Stimulated activated naive CD4-positive, alpha-beta T cell (primary cell): ENCODE results near the gene ANKS1A.
"Not testable (repeated sequence)": the region's sequence is repeated elsewhere in the genome, so short reads cannot be mapped to it uniquely, and the experiment has no call there.

ENCODE experiments used
- DNase-seq, 6 experiments: peaks; one replicate each; lab custom pipeline; 2025; lab: John Stamatoyannopoulos, UW

ANKS1A gene

DNA sequence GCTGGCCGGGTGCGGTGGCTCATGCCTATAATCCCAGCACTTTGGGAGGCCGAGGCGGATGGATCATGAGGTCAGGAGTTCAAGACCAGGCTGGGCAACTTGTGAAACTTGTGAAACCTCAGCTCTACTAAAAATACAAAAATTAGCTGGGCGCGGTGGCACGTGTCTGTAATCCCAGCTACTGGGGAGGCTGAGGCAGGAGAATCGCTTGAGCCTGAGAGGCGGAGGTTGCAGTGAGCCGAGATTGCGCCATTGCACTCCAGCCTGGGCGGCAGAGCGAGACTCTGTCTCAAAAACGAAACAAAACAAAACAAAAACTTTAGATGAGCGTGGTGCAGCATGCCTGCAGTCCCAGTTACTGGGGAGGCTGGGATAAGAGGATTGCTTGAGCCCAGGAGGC is 3.2 kb upstream of the ANKS1A start:
- not testable (repeated sequence) for DNase-seq

DNA sequence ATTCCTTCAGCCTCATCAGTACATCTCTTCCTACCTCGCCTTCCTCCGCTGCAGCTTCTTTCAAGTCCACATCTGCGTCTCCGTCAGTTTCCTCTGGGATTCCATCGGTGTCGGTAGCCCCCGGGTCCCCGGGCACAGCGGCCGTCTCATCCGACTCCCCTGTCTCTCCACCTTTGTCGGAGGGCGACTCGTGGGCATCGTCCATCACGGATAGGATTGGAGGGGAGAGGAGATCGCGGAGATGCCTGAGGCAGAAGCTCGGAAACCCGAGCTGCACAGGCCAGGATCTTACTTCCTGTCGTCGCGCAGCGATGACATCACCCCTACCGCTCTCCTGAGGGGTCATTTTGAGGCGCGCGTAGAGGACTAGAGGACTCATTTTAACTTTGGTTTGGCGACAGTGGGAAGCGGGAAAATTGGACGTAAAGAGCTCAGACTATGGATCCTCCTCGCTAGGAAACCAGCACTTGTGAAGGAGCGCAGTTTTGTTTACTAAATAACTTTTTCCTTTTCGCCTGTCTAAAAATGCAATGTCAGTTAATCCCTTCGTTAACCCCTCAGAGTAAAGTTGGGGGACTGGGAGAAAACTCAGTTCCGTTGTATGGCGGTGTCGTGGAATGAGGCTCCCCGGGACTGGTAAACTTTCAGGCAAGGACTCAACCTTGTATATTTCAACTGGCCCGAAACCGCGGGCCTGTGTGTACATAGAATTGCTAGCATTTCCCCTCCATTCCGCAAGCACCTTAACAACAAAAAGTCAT is 1.1 kb upstream of the ANKS1A start, which contains the start of gene TAF11:
TAF11 (minus strand) TSS at position 290 of the 761 bp plus-strand sequence; CDS start at position 205, 85 bp downstream.
- peak; percentile 78 to 90 (median 84) for DNase-seq

DNA sequence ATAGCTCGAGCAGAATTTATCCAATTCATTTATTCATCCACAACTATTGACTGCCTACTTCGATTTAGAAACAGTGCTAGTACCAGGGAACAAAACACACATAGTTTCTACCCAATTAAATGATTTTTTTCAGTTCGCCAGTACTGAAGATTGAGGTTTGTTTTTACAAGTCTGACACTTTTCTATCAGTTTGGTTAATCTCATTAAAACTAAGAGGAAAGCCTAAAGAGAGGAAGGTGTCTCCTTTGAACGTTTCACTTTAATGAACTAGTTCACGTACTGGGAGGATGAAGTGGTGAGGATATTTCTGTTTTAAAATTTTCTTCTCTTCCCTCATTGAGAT is 570 bp upstream of the ANKS1A start:
- DNase-seq: peak in 2 of 6 experiments; percentile 53 to 62

DNA sequence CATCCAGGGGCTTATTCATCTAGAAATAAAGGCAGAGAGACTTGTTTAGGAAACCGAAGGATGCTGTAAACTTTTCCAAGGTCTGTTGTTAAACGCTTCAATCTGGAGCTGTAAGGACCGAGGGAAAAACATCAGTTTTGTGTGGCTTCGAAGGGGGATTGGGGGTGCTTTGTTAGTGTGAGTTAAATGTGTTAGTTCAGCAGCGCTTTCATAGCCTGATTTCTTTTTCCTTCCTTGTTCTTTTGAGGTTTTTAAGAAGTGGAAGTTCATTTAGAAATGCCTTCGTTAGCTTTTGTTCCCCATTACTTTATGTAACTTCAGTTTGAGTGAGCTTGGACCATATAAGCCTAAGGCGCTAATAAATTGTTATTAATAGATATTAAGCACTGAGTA is 1.5 kb downstream of the ANKS1A start:
- DNase-seq: no peak

DNA sequence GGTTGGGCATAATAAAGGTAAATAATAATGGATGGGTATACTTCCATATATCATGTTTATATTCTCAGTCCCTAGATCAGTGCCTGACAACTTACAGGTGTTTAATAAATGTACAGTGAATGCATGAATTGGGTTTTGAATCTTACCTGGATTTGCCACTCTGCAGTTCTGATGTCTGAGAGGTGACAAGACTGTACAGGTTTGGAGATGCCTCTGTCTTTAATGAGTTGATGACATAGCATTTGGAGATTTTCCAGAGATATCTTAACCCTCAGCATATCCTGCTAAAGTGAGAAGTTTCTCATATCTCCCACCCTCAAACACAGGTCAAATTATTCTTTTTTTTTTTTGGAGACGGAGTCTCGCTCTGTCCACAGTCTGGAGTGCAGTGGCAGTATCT is 2.2 kb downstream of the ANKS1A start:
- no peak for DNase-seq

DNA sequence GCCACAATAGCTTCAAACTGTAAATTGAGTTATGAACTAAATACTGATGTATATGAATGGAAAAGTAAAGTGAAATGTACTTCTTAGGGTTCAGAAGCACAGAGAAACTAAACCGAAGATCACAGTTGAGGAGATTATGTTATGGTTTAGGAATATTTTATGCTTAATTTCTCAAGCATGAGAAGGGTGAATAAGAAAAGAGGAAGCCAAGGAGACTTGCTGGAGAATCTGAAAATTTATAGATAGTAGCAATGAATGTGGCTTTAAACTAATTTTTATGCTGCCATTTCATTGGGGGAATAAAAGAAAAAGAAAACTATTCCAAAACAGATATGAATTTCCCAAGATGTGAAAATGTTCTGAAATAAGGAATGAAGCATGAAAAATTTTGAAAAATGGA is 5.6 kb downstream of the ANKS1A start:
- DNase-seq: no peak

DNA sequence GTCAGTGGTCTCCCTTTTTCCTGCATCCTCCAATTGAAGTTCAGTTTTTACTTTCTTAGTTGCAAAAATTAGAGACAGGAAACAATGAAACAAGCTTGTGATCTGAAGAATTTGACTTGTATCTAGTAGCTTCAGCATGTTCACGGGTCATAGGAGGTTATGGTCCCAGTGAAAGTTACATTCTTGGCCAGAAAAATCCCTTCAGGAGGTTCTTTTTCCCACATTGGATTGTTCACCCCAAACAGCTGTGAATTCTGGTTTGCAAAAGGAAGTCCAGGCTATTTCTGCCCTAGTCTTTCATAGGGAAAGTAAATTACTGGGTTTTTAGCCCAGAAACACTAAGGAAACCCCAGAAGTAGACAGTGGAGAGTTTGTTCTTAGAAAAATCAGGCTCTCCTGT is 8.1 kb downstream of the ANKS1A start:
- no peak for DNase-seq

DNA sequence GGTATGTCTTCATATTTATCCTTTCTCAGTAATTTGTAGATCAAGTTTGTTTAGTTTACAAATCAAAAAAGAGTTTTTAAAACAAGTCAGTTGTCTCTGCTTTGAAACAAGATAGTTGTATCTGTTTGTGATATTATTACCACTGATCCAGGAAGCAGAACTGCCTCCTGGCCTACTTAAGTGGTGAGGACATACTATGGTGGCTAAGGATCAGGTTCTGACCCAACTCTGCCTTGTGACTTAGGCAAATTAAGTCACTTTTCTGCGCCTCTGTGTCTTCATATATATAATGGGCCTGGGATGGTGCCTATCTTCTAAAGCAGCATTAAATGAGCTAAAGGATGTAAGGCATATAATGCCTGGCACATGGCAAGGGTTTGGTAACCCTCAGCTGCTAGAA is 8.7 kb downstream of the ANKS1A start:
- no peak for DNase-seq

DNA sequence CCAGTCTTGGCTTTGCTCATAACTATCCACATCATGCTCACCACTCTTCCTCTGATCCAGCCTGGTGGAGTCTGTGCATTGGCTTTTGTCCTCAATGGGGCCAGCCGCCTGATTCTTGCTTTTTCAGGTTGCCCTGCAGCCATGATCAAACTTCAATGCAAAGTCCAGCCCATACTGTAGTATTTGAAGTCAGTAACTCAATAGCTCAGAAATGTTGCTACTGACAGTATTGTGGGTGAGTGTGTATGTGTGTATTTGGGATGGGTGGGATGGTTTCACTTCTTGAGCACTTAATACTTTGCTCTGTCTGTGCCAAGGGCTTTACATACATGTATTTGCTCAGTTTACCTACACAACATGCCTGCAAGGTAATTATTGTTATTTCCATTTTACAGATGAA is 10.7 kb downstream of the ANKS1A start:
- not testable (repeated sequence) for DNase-seq

DNA sequence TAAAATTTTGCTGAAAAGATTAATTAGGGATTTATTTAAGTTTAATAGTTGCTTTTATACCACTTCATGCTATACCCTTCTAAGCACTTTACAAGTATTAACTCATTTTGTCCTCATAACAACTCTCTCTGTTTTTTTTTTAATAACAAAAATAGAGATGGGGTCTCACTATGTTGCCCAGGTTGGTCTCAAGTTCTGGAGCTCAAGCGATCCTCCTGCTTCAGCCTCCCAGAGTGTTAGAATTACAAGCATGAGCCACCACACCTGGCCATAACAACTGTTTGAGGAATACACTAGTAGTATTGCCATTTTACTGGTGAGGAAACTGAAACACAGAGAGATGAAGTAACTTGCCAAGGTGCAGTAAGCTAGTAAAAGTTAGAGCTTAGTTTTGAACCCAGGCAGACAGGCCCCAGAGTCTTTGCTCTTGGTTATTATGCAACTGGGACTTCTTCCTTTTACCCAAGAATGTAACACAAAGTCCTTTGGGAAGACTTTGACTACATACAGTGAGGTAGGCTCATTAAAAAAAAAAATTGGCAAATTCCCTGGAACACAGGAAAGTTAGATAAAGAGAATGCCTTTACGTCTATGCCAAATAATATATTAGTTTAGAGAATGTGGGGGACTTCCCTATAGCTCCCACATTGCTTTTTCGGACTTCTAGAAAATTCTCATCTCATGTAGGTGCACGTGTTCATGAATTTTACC is 11.4 kb downstream of the ANKS1A start:
- DNase-seq: no peak

DNA sequence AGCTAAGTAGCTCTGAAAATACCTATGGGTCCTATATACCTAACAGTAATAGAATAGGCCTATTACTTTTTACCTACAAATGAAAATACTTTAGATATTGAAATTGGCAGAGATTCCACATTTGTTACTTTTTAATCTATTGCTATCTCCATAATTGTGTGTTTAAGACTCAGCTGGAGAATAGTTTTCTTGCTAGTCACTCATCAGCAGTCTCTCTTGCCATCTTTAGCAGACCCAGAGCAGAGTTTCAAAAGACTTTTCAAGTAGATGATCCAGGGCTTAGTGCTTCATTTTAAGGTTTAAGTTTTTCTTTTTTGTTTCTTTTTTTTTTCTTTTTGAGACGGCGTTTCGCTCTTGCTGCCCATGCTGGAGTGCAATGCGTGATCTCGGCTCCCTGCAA is 12.9 kb downstream of the ANKS1A start:
- no peak for DNase-seq

DNA sequence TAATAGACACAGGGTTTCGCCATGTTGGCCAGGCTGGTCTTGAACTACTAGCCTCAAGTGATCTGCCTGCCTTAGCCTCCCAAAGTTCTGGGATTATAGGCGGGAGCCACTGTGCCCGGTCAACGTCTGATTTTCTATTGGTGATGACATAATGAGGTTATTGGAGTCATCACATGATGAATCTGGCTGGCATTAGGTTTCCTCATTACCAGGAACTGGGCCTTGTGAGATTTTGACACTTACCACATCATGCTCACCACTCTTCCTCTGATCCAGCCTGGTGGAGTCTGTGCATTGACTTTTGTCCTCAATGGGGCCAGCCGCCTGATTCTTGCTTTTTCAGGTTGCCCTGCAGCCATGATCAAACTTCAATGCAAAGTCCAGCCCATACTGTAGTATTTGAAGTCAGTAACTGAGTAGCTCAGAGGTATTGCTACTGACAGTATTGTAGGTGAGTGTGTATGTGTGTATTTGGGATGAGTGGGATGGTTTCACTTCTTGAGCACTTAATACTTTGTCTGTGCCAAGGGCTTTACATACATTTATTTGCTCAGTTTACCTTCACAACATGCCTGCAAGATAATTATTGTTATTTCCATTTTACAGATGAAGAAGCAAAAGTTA is 16.0 kb downstream of the ANKS1A start:
- no peak for DNase-seq

DNA sequence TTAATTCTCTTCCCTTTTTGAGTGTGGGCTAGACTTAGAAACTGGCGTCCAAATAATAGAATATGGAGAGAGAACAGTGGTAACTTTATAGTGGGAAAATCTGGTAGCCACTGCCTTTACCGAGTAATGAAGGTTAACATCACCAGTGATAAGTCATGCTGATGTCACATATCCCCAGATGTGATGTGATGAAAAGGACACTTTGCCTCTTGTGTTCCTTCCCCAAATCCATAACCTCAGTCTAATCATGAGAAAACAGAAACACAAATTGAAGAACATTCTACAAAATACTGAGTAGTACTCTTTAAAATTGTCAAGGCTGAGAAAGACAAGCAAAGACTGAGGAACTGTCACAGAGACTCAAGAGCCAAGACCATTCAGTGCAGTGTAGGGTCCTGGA is 17.8 kb downstream of the ANKS1A start:
- DNase-seq: no peak

DNA sequence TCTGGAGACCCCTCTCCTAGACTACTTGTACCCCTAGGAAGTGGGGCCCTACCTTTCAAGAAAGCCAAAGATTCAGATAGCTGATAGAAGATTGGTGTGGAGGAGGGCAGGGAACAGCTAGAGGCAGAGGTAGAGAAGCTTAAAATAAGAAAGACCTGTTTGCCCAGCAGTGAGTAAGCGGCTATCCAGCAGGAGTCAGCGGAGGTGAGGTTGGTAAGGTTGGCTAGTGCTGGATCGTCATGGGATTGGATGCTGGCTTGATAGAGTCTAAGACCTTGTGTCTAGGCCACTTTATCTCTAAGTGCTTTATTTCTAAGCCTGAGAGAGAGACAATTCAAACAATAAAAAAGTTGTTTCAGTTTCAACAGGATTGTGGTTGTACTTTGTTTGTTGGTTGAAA is 19.1 kb downstream of the ANKS1A start:
- DNase-seq: no peak

DNA sequence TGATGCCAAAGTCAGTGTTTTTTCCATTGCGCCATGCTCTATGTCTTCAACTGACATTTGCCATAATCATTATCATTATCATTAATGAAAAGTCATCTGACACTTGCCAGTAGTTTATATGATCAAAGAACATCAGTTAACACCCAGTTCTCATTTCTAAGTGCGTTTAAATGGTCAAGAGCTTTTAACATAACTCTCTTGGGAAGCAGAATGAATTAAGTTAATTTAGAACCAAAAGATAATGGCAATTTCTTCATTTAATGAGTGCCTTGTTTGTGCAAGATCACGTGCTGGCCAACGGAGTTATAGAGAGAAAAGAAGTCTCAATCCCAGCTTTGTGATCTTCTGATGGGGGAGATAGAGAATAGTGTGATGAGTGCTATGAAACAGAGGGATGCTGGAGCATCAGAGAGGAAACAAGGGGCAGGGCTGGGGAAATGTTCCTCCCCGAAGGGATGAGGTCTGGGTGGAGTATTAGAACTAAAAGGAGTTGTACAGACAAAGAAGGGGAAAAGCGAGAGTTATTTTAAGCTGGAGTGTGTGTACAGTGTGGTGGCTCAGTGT is 20.3 kb downstream of the ANKS1A start:
- DNase-seq: no peak

DNA sequence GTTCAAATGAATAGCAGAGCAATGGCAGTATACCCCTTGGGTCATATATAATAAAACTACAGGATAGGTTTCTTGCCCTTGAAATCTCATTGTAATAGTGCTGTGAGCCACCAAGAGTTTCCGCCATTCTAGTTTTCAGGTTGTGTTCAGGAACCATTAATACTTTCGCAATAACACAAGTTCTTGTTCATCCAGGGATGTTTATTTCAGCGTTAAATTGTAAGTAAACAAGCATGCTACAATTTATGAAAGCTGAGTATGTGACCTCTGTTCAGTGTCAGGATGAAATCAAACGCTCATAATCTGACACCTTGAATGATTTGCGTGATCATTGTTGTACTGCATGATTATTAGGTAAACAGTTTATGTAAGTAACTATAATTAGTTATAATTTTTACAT is 22.8 kb downstream of the ANKS1A start:
- no peak for DNase-seq

DNA sequence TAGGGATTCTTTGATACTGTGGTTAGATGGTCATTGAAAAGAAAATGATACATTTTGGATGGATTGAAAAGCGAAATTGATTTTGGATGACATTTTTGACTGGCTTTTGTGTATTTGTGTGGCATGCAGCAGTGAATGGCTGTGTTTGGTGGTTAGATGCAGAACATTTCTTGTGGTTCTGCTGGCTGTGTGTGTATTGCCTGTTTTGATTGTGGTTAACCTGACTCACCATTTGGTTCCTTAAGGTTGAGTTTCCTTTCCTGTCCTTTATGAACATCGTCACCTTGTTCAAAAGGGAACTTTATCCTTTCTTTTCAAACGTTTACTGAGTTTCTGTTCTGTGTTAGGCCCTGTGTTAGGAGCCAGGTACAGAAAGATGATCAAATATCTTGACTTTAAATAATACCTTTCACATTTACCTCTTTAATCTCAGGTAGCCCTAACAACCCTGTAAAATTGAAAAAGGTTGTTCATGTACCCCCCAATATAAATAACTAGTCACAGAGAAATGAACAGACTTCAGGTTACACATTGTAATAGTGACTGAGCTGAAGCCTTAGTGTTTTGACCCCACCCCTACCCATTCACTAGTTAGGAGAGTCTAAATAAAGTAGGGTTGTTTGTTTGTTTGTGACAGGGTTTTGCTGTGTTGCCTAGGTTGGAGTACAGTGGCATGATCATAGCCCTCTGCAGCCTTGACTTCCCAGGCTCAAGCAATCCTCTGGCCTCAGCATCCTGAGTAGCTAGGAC is 23.8 kb downstream of the ANKS1A start:
- peak in 3 of 6 experiments; percentile 47 to 63 (median 61) for DNase-seq

DNA sequence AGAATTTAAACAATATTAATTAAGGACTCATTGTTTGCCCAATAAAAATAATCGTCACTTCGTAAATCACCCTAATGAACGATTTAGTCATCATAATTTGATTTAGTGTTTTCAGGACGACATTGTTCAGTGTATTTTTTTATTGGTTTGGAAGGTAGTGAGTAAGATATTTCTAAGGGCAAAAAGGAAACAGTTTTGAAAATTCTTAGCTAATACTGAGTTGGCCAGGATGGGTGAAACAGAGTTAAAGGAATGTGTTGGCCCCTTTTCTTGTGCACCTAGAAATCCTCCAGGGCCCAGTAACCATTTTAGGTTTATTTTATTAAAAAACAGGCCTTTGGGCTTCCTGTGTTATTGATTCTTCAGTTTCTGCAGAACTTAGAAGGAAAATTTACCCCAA is 25.3 kb downstream of the ANKS1A start:
- no peak for DNase-seq

DNA sequence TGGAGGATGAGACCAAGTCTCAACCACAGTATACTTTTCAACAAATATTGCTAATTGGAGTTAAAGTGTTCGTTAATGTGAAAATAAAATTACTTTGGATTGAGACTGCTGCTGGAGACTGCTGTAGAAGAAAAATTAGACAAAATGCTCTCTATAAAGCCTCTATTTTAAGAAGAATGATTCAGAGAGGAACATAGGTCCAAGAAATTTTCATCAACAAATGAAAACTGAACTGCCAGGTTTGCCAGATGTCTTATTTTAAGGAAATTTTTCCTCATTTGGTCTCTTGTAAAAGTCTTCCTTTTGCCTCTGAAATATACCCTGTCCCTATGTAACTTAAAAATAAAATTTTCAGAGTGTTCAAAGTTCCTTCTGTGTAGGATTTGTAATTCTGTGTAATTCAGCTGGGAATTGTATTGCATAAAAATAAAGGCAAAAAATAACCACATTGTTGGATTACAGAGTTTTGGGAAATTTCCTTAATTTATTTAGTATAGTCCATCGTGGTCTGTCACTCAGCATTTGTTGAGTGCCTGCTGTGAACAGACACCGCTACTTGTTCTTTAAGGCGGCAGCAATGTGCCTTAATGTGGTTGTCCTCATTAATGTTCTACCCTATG is 27.4 kb downstream of the ANKS1A start:
- DNase-seq: no peak

DNA sequence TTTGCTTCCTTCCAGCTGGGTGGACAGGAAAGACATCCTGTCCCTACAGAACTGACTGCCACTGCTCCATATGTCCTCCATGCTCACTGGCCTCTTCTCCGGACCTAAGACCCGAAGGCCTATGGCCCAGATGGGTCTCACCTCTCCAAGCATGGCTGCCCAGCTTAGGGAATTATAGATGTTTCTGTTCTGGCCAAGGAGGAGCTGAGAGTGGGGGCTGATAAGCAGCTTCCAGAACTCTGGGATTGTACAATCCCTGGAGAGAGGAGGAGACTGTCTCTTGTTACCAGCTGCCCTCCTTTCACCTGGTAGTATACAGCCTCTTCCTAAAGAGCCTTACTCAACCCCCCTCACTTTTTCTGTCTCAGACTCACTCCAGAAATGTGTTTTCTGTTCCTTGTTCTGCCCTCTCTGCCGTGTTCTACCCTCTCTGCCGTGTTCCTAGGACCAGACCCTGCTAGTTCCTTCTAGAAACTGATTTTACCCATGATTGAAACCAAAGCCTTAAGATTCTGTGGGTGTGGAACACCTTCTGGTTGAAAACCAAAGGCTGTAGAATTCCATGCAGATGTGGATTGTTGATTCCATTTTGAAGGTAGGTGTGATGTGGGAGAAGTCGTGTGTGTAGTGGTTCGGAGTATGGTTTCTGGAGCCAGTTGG is 28.7 kb downstream of the ANKS1A start:
- no peak for DNase-seq

DNA sequence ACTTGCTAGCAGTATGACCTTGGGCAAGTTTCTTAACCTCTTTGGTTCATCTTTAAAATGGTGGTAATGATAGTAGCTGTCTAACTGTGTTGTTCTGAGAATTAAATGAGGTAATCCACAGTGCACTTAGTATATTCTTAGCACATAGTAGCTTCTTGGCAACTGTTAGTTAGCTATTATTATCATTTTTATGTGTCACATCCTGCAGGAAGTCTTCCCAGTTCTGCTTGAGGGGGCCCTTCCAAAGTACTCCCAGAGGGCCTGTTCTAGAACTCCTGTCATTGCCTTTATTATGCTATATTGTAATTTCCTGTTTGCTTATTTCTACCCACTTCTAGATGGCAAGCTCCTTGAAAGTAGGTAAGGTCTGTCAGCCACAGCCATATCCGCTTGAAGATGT is 30.6 kb downstream of the ANKS1A start:
- DNase-seq: no peak
